Stomach (tissue), 4 donors: ENCODE results near the gene LGMN.

Experiments
- CTCF ChIP-seq, 7 experiments: fragments of 450-650 bp in 4 of 7; fragments of 200-600 bp in 3 of 7; sonication (generic) in 3 of 7; IDR thresholded peaks; one replicate each; pipeline ENCODE4 v1.5.1; 2016 to 2019; ENCODE audit warnings: antibody characterized with exemption in 7 of 7, control low read depth in 2 of 7, mild to moderate bottlenecking in 1 of 7
- EP300 ChIP-seq: sonication (generic); formaldehyde crosslinking; IDR thresholded peaks from one replicate; pipeline ENCODE4 v1.6.1; 2017; ENCODE audit warnings: antibody characterized with exemption
- POLR2A ChIP-seq, 4 donors: fragments of 450-650 bp; IDR thresholded peaks; one replicate each; pipeline ENCODE4 v1.6.1; 2016; ENCODE audit warnings: antibody characterized with exemption in 4 of 4, control low read depth in 2 of 4, mild to moderate bottlenecking in 1 of 4, moderate library complexity in 1 of 4
- POLR2AphosphoS5 ChIP-seq, 3 donors: sonication (generic); formaldehyde crosslinking; IDR thresholded peaks; one replicate each; pipeline ENCODE4 v1.6.1; 2016; ENCODE audit warnings: antibody characterized with exemption in 3 of 3

- TF ChIP-seq CTCF (IDR thresholded peaks at IDR 0.05), result no peak
- no peak for TF ChIP-seq POLR2AphosphoS5 (IDR thresholded peaks at IDR 0.05)
- TF ChIP-seq POLR2A (IDR thresholded peaks at IDR 0.05), result no peak
- TF ChIP-seq EP300, result no peak
Observed at GRCh38 chr14:92759300-92759678, 10.9 kb upstream of the LGMN start.
